NCI-H510A (cell line): ENCODE results near the gene FBXO42.

ENCODE experiments used
- DNase-seq: peaks from one replicate; lab custom pipeline; 2025; lab: John Stamatoyannopoulos, UW

Gene FBXO42

GRCh38 chr1:16351994-16352841 lies at the start of gene FBXO42:
FBXO42 (minus strand) TSS chr1:16352480; CDS start chr1:16315418, 37,062 bp downstream.
- peak; percentile 97 for DNase-seq

DNA sequence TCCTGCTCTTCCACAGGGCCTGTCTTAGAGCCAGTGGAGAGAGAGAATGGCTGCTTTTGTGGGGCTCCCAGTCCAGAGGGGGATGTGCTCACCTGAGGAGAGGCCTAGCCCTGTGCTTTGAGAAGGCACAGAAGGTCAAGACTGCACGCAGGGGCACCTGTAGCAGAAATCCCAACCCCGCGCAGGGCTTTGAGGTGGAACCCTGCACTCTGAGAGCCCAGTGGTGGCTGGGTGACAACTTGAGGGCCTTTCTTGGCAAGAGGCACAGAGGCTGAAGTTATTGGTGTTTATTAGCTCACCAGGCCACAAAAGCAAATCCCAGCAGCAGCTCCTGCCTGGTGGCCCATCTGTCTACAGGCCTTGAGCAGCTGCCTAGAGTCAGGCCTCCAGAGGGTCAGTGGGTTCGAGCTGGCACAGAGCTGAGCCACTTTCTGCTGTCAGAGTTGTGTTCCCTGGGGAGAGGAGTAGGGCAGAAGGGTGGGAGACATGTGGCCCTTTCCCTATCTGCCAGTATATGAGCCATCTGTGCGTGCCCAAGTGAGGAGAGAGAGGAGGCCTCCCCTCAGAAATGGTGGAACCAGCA lies 46.2 kb upstream of the FBXO42 start:
- no peak for DNase-seq

GRCh38 chr1:16397120-16397519 lies 44.8 kb upstream of the FBXO42 start:
- no peak for DNase-seq

GRCh38 chr1:16396591-16396990 lies 44.3 kb upstream of the FBXO42 start:
- no peak for DNase-seq

DNA sequence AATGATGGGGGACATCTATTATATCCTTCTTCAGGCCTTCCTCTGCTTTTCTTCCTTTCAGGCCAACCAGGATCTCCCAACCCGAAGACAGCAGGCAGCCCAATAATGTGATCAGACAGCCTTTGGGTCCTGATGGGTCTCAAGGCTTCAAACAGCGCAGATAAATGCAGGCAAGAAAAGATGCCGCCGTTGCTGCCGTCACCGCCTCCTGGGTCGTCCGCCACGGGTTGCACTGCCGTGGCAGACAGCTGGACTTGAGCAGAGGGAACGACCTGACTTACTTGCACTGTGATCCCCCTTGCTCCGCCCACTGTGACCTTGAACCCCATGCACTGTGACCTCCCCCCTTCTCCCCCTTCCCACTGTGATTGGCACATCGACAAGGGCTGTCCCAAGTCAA lies 42.7 kb upstream of the FBXO42 start:
- no peak for DNase-seq

GRCh38 chr1:16393570-16394521 lies 41.6 kb upstream of the FBXO42 start:
- no peak for DNase-seq

DNA sequence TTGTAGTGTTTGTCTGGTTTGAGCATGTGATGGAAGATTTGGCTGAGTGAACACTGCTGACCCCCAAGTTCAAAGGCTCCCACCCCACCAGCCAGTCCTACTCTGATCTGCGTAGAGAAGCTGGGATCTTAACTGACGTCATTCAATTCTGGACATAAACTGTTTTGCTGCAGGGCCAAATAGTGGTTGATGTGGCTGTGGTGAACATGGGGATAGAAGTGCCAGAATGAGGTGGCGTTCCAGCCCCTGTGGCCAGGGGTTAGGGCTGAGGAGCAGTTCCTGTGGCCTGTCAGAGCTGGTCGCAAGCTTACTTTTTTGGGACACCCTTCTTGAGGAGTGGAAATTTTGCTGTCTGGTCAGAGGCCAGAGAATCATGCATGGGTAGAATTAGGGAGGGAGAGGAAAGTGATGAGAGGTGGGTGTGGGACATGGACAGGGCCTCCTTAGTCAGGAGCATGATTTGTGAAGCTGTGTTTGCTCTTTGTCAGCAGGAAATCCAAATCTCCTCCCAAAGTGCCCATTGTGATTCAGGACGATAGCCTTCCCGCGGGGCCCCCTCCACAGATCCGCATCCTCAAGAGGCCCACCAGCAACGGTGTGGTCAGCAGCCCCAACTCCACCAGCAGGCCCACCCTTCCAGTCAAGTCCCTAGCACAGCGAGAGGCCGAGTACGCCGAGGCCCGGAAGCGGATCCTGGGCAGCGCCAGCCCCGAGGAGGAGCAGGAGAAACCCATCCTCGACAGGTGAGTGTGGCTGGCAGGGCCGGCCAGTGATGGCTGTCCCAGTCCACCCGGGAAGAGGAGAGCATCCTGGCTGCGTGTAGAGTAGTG lies 40.7 kb upstream of the FBXO42 start:
- DNase-seq = no peak

GRCh38 chr1:16391411-16391810 lies 39.1 kb upstream of the FBXO42 start:
- no peak for DNase-seq

DNA sequence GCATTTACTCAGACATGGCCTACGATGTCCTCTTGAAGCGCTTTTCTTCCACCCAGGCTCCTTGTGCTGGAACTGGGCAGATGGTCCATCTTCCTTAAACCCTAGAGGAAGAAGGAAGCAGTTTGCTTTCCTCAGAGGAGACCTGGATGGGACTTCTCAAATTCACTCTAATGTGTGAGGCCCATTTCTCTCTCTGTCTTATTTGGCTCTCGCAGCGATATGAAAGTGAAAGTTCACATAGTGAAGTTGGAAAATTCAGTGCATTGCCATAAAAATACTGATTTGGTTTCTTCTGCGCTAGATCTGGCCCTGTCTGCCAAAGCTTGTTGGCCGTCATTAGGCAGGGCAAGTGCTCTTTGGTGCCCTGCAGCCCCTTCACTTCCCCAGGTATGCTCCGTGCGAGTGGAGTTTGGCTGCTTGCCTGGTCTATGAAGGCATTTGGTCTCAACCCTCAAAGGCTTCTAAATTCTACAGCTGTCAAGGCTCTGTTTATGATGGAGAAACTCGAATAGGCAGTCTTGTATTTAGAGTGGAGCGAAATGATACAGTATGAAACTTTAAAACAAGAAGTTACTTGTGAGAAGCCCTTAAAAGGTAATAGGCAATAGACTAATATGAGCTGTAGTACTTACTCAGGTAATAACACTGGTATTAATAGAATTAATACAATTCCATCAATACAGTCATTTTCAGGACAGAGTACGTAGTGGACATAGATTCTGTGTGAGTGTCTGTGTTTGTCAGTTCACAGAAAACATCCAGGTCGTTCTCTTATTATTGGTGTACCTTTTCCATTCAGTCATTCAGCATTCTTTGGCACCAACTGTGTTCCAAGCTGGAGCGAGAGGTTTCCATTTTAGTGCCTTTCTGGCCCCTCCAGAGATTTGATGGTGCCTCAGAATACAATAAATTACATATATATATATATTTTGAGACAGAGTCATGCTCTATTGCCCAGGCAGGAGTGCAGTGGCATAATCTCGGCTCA lies 35.2 kb upstream of the FBXO42 start:
- DNase-seq = no peak

DNA sequence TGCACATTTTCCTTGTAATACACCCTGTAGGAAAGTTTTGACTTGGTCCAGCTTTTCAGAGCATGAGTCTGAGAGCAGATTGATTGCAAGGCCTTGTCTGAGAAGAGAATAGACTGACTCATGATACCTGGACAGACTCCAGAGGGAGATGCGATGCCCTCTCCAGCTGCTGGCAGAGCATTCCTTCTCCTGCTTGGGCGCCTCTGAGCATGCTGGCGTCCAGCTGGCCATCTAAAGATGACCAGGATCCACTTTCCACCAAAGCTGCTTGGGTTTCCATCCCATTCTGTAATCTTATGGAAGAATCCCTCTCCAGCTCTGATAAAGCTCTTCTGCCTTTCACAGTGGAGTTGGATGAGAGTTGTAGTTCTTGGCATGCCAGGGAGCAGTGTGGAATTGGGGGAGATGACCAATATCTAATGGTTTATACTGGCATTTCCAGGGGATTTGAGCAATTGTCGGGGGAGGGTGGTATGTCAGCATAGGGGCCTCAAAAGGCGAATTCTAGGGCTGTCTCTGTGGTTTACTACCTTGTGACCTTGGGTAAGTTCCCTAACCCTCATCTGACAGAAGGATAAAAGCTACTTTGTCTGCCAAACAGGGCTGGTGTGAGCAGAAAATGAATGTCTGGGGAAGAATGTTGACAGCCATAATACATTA lies 34.3 kb upstream of the FBXO42 start:
- DNase-seq = no peak

DNA sequence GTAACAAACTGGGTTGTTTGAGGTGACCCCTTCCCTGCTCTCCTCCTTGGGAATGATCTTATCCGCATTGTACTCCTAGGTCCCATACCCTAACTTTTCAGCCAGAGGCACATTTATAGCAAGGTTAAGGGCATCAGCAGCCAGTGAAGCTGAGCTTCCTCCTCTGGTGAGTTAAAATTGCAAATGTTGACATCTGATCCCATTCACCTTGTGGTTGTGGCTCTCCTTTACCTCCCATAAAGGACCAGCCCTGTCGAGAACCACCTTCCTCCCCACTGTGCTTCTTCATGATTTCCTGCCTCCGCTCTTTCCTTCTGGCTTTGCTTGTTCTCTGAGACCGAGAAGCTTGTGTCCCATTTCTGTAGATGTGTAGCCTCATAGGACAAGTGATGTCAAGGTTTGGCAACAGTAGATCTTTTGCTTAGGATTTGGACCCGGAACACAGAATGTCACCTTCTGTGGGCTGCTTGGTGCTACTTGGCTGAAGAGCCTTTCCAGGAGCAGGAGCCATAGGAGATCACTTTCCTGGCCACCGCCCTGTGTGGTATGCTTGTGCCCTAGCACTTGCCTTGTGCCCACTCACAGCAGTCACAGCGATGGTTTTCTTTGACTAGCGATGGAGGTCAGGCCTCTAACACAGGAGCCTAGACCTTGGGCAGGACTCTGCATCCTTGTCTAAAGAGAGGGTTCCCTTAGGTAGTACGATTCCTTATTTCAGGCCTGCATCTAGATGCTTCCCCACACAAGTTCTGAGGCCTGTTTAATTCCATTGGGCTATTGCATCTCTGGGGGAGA lies 33.6 kb upstream of the FBXO42 start:
- DNase-seq = no peak

DNA sequence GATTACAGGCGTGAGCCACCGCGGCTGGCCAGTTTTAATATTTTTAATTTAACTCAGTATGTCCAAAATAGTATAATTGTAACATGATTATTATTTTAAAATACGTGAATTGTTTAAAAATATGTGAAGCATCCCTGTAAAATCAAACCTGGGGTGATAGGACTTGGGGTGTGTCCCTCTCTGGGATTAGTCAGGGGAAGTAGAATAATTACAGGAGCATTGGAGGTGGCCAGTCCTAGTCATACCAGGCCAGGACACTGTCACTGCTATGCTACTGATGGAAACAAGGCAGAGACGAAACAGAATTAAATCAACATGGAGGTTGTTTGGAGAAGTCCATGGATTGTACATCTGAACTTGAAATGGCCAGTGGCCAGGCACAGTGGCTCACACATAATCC lies 31.6 kb upstream of the FBXO42 start:
- no peak for DNase-seq

DNA sequence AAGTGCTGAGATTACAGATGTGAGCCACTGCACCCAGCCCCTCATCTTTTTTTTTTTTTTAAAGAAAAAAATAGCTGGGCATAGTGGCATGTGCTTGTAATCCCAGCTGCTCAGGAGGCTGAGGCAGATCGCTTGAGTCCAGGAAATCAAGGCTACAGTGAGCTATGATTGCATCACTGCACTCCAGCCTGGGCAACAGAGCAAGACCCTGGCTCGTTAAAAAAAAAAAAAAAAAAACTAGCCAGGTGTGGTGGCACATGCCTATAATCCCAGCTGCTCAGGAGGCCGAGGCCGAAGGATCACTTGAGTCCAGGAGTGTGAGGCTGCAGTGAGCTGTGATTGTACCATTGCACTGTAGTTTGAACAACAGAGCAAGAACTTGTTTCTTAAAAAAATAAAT lies 28.6 kb upstream of the FBXO42 start:
- no peak for DNase-seq

DNA sequence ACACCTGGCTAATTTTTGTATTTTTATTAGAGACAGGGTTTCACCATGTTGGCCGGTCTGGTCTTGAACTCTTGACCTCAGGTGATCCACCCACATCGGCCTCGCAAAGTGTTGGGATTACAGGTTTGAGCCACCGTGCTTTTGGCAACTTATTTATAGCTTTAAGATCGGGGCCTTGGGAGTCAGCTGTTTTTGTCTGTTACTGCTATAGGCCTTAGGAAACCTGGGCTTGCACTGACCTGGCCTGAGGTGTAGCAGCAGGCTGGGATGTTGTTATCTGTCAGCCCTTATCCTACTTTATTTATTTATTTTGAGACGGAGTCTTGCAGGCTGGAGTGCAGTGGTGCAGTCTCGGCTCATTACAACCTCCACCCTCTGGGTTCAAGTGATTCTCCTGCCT lies 26.2 kb upstream of the FBXO42 start:
- no peak for DNase-seq

DNA sequence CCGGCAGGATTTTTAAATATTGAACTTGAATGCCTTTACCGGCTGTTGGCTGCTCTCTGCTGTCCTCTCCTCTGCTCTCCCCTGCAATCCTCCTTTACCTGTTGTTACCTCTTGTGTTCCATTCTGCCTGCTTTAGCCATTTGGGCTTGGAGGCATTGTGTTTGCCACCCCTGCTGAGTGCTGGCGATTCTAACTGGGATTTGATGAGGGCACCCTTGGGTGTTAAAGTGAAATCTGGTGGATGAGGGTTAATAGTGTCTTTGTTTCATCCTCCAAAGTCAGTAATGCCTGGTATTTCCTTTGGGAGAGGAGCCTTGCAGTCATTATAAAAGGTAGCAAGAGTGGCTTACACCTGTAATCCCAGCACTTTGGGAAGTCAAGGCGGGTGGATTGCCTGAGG lies 24.7 kb upstream of the FBXO42 start:
- DNase-seq = no peak

DNA sequence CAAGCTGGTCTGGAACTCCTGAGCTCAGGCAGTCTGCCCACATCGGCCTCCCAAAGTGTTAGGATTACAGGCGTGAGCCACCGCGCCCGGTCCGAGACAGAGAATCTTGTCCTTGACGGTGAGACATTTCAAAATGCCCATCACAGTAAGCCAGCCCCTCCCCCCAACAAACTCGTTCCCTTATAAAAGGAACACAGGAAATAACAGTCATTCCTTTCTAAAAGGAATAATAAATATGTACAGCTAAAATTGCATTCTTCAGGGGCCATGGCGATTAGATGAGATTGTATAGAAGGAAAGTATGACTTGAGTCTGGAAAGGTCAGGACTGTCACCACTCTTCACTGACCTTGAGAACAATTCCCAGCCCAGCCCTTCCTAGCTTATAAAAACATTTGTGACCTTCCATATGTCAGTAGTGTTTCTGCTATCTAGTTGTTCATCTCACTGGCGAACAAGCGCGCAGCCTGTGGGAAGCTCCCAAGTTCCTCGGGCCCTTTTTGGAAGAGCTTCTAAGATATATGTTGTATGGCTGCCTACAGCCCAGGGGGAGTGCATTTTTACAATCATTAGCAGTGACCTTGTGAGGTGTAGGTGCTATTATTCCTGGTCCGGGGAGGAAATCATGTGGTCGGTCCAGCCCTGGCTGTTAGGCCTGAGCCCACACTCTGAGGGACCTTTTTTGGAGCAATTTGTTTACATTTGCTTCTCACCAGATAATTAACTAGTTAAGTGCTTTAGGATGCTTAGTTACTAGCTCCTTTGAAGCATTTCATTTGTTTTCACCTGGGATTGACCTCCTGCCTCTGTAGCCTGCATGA lies 23.5 kb upstream of the FBXO42 start:
- DNase-seq = no peak

DNA sequence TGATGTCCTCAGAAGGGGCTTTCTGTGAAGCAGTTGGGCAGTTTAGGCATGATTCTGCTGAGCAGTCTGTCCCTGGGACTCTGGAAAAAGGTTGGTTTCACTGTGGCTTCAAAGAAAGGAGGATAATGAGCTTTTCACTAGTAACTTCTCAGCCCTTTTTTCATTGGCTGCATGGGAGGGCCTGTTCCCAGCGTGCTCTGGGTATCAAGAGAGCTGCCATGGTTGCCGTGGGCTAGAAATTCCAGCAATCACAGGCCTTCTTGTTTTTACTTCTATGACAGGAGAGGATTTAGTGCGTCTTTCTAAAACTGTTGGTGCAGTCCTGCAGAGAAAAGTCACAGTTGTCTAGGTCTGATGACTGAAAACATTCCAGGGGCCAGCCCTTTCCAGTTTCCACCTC lies 22.0 kb upstream of the FBXO42 start:
- DNase-seq = no peak
